ENCODE measurements around the gene SLCO4A1.

SLCO4A1 gene

GRCh38 chr20:62599216-62600110, 42.8 kb upstream of the SLCO4A1 start:
- Histone ChIP-seq H3K27me3 (ENCODE audit: control insufficient read depth in 1 of 2, insufficient read depth in 2 of 2, low read length in 2 of 2) (peaks cover 21 to 40% of the 10 kb centered on the region in 2 donors), H3K9ac (ENCODE audit: low read depth in 1 of 2, low read length in 2 of 2) (no peak overlapping the region), H3K4me3 (ENCODE audit: low read depth in 1 of 2, low read length in 2 of 2) (no peak overlapping the region), H3K27ac (ENCODE audit: low read depth, low read length) (no peak overlapping the region), H3K9me3 (ENCODE audit: control insufficient read depth in 1 of 2, low read length in 2 of 2) (peaks cover 3 to 8% of the 10 kb centered on the region in 2 donors), H3K36me3 (ENCODE audit: control insufficient read depth in 1 of 2, insufficient read depth in 2 of 2, low read length in 2 of 2) (no peaks in the 10 kb centered on the region), H3K4me1 (ENCODE audit: control insufficient read depth in 1 of 2, insufficient read depth in 2 of 2, low read length in 2 of 2) (peaks cover 11 to 23% of the 10 kb centered on the region in 2 donors)

- H3K4me1 ChIP-seq (ENCODE audit: control insufficient read depth in 1 of 2, insufficient read depth in 2 of 2, low read length in 2 of 2): peaks cover 19 to 26% of the 10 kb centered on the region in 2 donors
- no peaks in the 10 kb centered on the region for H3K36me3 ChIP-seq (ENCODE audit: control insufficient read depth in 1 of 2, insufficient read depth in 2 of 2, low read length in 2 of 2)
- H3K9ac ChIP-seq (ENCODE audit: low read depth in 1 of 2, low read length in 2 of 2): no peak overlapping the region
- no peak overlapping the region for H3K27ac ChIP-seq (ENCODE audit: low read depth, low read length)
- H3K27me3 ChIP-seq (ENCODE audit: control insufficient read depth in 1 of 2, insufficient read depth in 2 of 2, low read length in 2 of 2): peaks cover 16 to 36% of the 10 kb centered on the region in 2 donors
- H3K4me3 ChIP-seq (ENCODE audit: low read depth in 1 of 2, low read length in 2 of 2): no peak overlapping the region
- H3K9me3 ChIP-seq (ENCODE audit: control insufficient read depth in 1 of 2, low read length in 2 of 2): peaks cover 3 to 8% of the 10 kb centered on the region in 2 donors
Observed at GRCh38 chr20:62601172-62601571, 41.1 kb upstream of the SLCO4A1 start.

- Histone ChIP-seq H3K4me3 (ENCODE audit: low read depth in 1 of 2, low read length in 2 of 2) (no peak overlapping the region), H3K4me1 (ENCODE audit: control insufficient read depth in 1 of 2, insufficient read depth in 2 of 2, low read length in 2 of 2) (peaks cover 24 to 26% of the 10 kb centered on the region in 2 donors), H3K9ac (ENCODE audit: low read depth in 1 of 2, low read length in 2 of 2) (no peak overlapping the region), H3K9me3 (ENCODE audit: control insufficient read depth in 1 of 2, low read length in 2 of 2) (peaks cover 3 to 8% of the 10 kb centered on the region in 2 donors), H3K36me3 (ENCODE audit: control insufficient read depth in 1 of 2, insufficient read depth in 2 of 2, low read length in 2 of 2) (no peaks in the 10 kb centered on the region), H3K27me3 (ENCODE audit: control insufficient read depth in 1 of 2, insufficient read depth in 2 of 2, low read length in 2 of 2) (peaks cover 11 to 31% of the 10 kb centered on the region in 2 donors), H3K27ac (ENCODE audit: low read depth, low read length) (no peak overlapping the region)
Observed at GRCh38 chr20:62601714-62602113, 40.6 kb upstream of the SLCO4A1 start.

- H3K4me1 ChIP-seq (ENCODE audit: control insufficient read depth in 1 of 2, insufficient read depth in 2 of 2, low read length in 2 of 2): peaks cover 28 to 29% of the 10 kb centered on the region in 2 donors
- H3K9ac ChIP-seq (ENCODE audit: low read depth in 1 of 2, low read length in 2 of 2): no peak overlapping the region
- H3K27ac ChIP-seq (ENCODE audit: low read depth, low read length): no peak overlapping the region
- H3K27me3 ChIP-seq (ENCODE audit: control insufficient read depth in 1 of 2, insufficient read depth in 2 of 2, low read length in 2 of 2): peaks cover 4 to 23% of the 10 kb centered on the region in 2 donors
- no peaks in the 10 kb centered on the region for H3K36me3 ChIP-seq (ENCODE audit: control insufficient read depth in 1 of 2, insufficient read depth in 2 of 2, low read length in 2 of 2)
- peaks cover 3 to 8% of the 10 kb centered on the region in 2 donors for H3K9me3 ChIP-seq (ENCODE audit: control insufficient read depth in 1 of 2, low read length in 2 of 2)
- H3K4me3 ChIP-seq (ENCODE audit: low read depth in 1 of 2, low read length in 2 of 2): peak overlapping the region; percentile 21 to 24
Observed at GRCh38 chr20:62602550-62602949, 39.8 kb upstream of the SLCO4A1 start.

- peak overlapping the region; percentile 10 to 43 for H3K4me3 ChIP-seq (ENCODE audit: low read depth in 1 of 2, low read length in 2 of 2)
Observed at GRCh38 chr20:62603021-62603906, 39.0 kb upstream of the SLCO4A1 start.

GRCh38 chr20:62603907-62604785, 38.2 kb upstream of the SLCO4A1 start:
- no peaks in the 10 kb centered on the region for H3K9me3 ChIP-seq (ENCODE audit: control insufficient read depth in 1 of 2, low read length in 2 of 2)
- H3K9ac ChIP-seq (ENCODE audit: low read depth in 1 of 2, low read length in 2 of 2): no peak overlapping the region
- no peaks in the 10 kb centered on the region for H3K36me3 ChIP-seq (ENCODE audit: control insufficient read depth in 1 of 2, insufficient read depth in 2 of 2, low read length in 2 of 2)
- H3K27ac ChIP-seq (ENCODE audit: low read depth, low read length): no peak overlapping the region
- H3K4me3 ChIP-seq (ENCODE audit: low read depth in 1 of 2, low read length in 2 of 2): no peak overlapping the region
- H3K4me1 ChIP-seq (ENCODE audit: control insufficient read depth in 1 of 2, insufficient read depth in 2 of 2, low read length in 2 of 2): peaks cover 28 to 29% of the 10 kb centered on the region in 2 donors
- H3K27me3 ChIP-seq (ENCODE audit: control insufficient read depth in 1 of 2, insufficient read depth in 2 of 2, low read length in 2 of 2): peaks cover 0 to 18% of the 10 kb centered on the region in 2 donors

More at GRCh38 chr20:62603021-62603906, 39.0 kb upstream of the SLCO4A1 start:
- Histone ChIP-seq H3K27me3 (ENCODE audit: control insufficient read depth in 1 of 2, insufficient read depth in 2 of 2, low read length in 2 of 2) (peaks cover 0 to 20% of the 10 kb centered on the region in 2 donors), H3K9me3 (ENCODE audit: control insufficient read depth in 1 of 2, low read length in 2 of 2) (peaks cover 3 to 8% of the 10 kb centered on the region in 2 donors), H3K36me3 (ENCODE audit: control insufficient read depth in 1 of 2, insufficient read depth in 2 of 2, low read length in 2 of 2) (no peaks in the 10 kb centered on the region), H3K9ac (ENCODE audit: low read depth in 1 of 2, low read length in 2 of 2) (no peak overlapping the region), H3K27ac (ENCODE audit: low read depth, low read length) (no peak overlapping the region), H3K4me1 (ENCODE audit: control insufficient read depth in 1 of 2, insufficient read depth in 2 of 2, low read length in 2 of 2) (peaks cover 28 to 29% of the 10 kb centered on the region in 2 donors)

- no peak overlapping the region for H3K27ac ChIP-seq (ENCODE audit: low read depth, low read length)
- no peaks in the 10 kb centered on the region for H3K9me3 ChIP-seq (ENCODE audit: control insufficient read depth in 1 of 2, low read length in 2 of 2)
- peaks cover 28 to 29% of the 10 kb centered on the region in 2 donors for H3K4me1 ChIP-seq (ENCODE audit: control insufficient read depth in 1 of 2, insufficient read depth in 2 of 2, low read length in 2 of 2)
- H3K27me3 ChIP-seq (ENCODE audit: control insufficient read depth in 1 of 2, insufficient read depth in 2 of 2, low read length in 2 of 2): peaks cover 0 to 13% of the 10 kb centered on the region in 2 donors
- no peaks in the 10 kb centered on the region for H3K36me3 ChIP-seq (ENCODE audit: control insufficient read depth in 1 of 2, insufficient read depth in 2 of 2, low read length in 2 of 2)
- H3K4me3 ChIP-seq (ENCODE audit: low read depth in 1 of 2, low read length in 2 of 2): no peak overlapping the region
- no peak overlapping the region for H3K9ac ChIP-seq (ENCODE audit: low read depth in 1 of 2, low read length in 2 of 2)
Observed at GRCh38 chr20:62604796-62605195, 37.5 kb upstream of the SLCO4A1 start.

GRCh38 chr20:62605236-62605943, 36.9 kb upstream of the SLCO4A1 start:
- no peak overlapping the region for H3K4me3 ChIP-seq (ENCODE audit: low read depth in 1 of 2, low read length in 2 of 2)
- H3K27ac ChIP-seq (ENCODE audit: low read depth, low read length): no peak overlapping the region

GRCh38 chr20:62606016-62606415, 36.3 kb upstream of the SLCO4A1 start:
- no peaks in the 10 kb centered on the region for H3K36me3 ChIP-seq (ENCODE audit: control insufficient read depth in 1 of 2, insufficient read depth in 2 of 2, low read length in 2 of 2)
- H3K4me1 ChIP-seq (ENCODE audit: control insufficient read depth in 1 of 2, insufficient read depth in 2 of 2, low read length in 2 of 2): peaks cover 28 to 29% of the 10 kb centered on the region in 2 donors
- no peak overlapping the region for H3K27ac ChIP-seq (ENCODE audit: low read depth, low read length)
- H3K27me3 ChIP-seq (ENCODE audit: control insufficient read depth in 1 of 2, insufficient read depth in 2 of 2, low read length in 2 of 2): peaks cover 0 to 7% of the 10 kb centered on the region in 2 donors
- no peak overlapping the region for H3K9ac ChIP-seq (ENCODE audit: low read depth in 1 of 2, low read length in 2 of 2)
- no peaks in the 10 kb centered on the region for H3K9me3 ChIP-seq (ENCODE audit: control insufficient read depth in 1 of 2, low read length in 2 of 2)
- no peak overlapping the region for H3K4me3 ChIP-seq (ENCODE audit: low read depth in 1 of 2, low read length in 2 of 2)

More at GRCh38 chr20:62605236-62605943, 36.9 kb upstream of the SLCO4A1 start:
- peaks cover 28 to 29% of the 10 kb centered on the region in 2 donors for H3K4me1 ChIP-seq (ENCODE audit: control insufficient read depth in 1 of 2, insufficient read depth in 2 of 2, low read length in 2 of 2)
- no peaks in the 10 kb centered on the region for H3K36me3 ChIP-seq (ENCODE audit: control insufficient read depth in 1 of 2, insufficient read depth in 2 of 2, low read length in 2 of 2)
- peaks cover 0 to 13% of the 10 kb centered on the region in 2 donors for H3K27me3 ChIP-seq (ENCODE audit: control insufficient read depth in 1 of 2, insufficient read depth in 2 of 2, low read length in 2 of 2)
- no peaks in the 10 kb centered on the region for H3K9me3 ChIP-seq (ENCODE audit: control insufficient read depth in 1 of 2, low read length in 2 of 2)
- H3K9ac ChIP-seq (ENCODE audit: low read depth in 1 of 2, low read length in 2 of 2): no peak overlapping the region

Data from duodenal mucosa (tissue), 2 donors.